ENCODE data around the gene NKX2-3. TPM values are rescaled to one million over a fixed set of nuclear protein-coding genes. Genes with fewer than 3 reads are reported as not detected.

Gene NKX2-3
- total and polyA plus RNA-seq, 2 experiments from 2014 or later: not detected

- Histone ChIP-seq H3K27me3 (no peaks in the 10 kb centered on the region), H3K4me3 (no peak overlapping the region), H3K9me3 (ENCODE audit: low read depth) (no peaks in the 10 kb centered on the region), H3K4me1 (ENCODE audit: low read depth) (no peaks in the 10 kb centered on the region), H3K27ac (no peak overlapping the region), H3K36me3 (no peaks in the 10 kb centered on the region)
- no peak for DNase-seq (ENCODE audit: low read depth in 1 of 2, low spot score in 1 of 2)
- TF ChIP-seq CTCF (IDR thresholded peaks at IDR 0.05; ENCODE audit: low read depth, low read length): no peak
Measured at GRCh38 chr10:99573790-99574189, 41.0 kb downstream of the NKX2-3 start.

GRCh38 chr10:99579971-99580370 lies 47.2 kb downstream of the NKX2-3 start:
- no peak for TF ChIP-seq CTCF (IDR thresholded peaks at IDR 0.05; ENCODE audit: low read depth, low read length)
- Histone ChIP-seq H3K27me3 (peaks cover 2% of the 10 kb centered on the region), H3K4me3 (no peak overlapping the region), H3K4me1 (ENCODE audit: low read depth) (no peaks in the 10 kb centered on the region), H3K9me3 (ENCODE audit: low read depth) (no peaks in the 10 kb centered on the region), H3K27ac (no peak overlapping the region), H3K36me3 (no peaks in the 10 kb centered on the region)
- no peak for DNase-seq (ENCODE audit: low read depth in 1 of 2, low spot score in 1 of 2)

GRCh38 chr10:99582255-99582770 lies 49.6 kb downstream of the NKX2-3 start:
- Histone ChIP-seq H3K27ac (no peak overlapping the region), H3K4me1 (ENCODE audit: low read depth) (no peaks in the 10 kb centered on the region), H3K27me3 (peaks cover 2% of the 10 kb centered on the region), H3K9me3 (ENCODE audit: low read depth) (no peaks in the 10 kb centered on the region), H3K4me3 (no peak overlapping the region), H3K36me3 (no peaks in the 10 kb centered on the region)
- no peak for DNase-seq (ENCODE audit: low read depth in 1 of 2, low spot score in 1 of 2)
- TF ChIP-seq CTCF (IDR thresholded peaks at IDR 0.05; ENCODE audit: low read depth, low read length): no peak

GRCh38 chr10:99583687-99584086 lies 50.9 kb downstream of the NKX2-3 start:
- H3K9me3 ChIP-seq (ENCODE audit: low read depth): no peaks in the 10 kb centered on the region
- no peaks in the 10 kb centered on the region for H3K36me3 ChIP-seq
- no peak for TF ChIP-seq CTCF (IDR thresholded peaks at IDR 0.05; ENCODE audit: low read depth, low read length)
- no peak for DNase-seq (ENCODE audit: low read depth in 1 of 2, low spot score in 1 of 2)
- no peaks in the 10 kb centered on the region for H3K4me1 ChIP-seq (ENCODE audit: low read depth)
- H3K27me3 ChIP-seq: peaks cover 2% of the 10 kb centered on the region
- H3K4me3 ChIP-seq: no peak overlapping the region
- no peak overlapping the region for H3K27ac ChIP-seq

Other genes with a start within 250 kb of the NKX2-3 start
- gene CNNM1, start 203.6 kb upstream of the NKX2-3 start, total RNA-seq: 2.2 and 2.8 TPM in 2 replicates
- gene CNNM1, start 203.6 kb upstream of the NKX2-3 start, polyA plus RNA-seq: 1.7 and 2.3 TPM in 2 replicates
- gene GOT1, start 102.3 kb upstream of the NKX2-3 start, total RNA-seq: 114 and 142 TPM in 2 replicates
- gene GOT1, start 102.3 kb upstream of the NKX2-3 start, polyA plus RNA-seq: 243 and 245 TPM in 2 replicates
- gene SLC25A28, start 87.5 kb downstream of the NKX2-3 start, total RNA-seq: 15.3 and 34.5 TPM in 2 replicates
- gene SLC25A28, start 87.5 kb downstream of the NKX2-3 start, polyA plus RNA-seq: 33.9 and 41.4 TPM in 2 replicates
- gene ENTPD7, start 126.6 kb downstream of the NKX2-3 start, total RNA-seq: 6.7 and 9.4 TPM in 2 replicates
- 3.4 and 5.1 TPM in 2 replicates for gene ENTPD7, start 126.6 kb downstream of the NKX2-3 start, polyA plus RNA-seq
- gene COX15, start 199.2 kb downstream of the NKX2-3 start, total RNA-seq: 32.2 and 33.8 TPM in 2 replicates
- 33.0 and 44.1 TPM in 2 replicates for gene COX15, start 199.2 kb downstream of the NKX2-3 start, polyA plus RNA-seq
- gene CUTC, start 199.3 kb downstream of the NKX2-3 start, total RNA-seq: 25.9 and 52.0 TPM in 2 replicates
- gene CUTC, start 199.3 kb downstream of the NKX2-3 start, polyA plus RNA-seq: 33.7 and 47.6 TPM in 2 replicates
- 0.07 and 0.86 TPM in 2 replicates for gene ABCC2, start 249.7 kb downstream of the NKX2-3 start, total RNA-seq
- 0.12 and 0.92 TPM in 2 replicates for gene ABCC2, start 249.7 kb downstream of the NKX2-3 start, polyA plus RNA-seq

All from cardiac muscle cell (in vitro differentiated cells and primary cell).